ENCODE data around the gene DUSP10.

DNA sequence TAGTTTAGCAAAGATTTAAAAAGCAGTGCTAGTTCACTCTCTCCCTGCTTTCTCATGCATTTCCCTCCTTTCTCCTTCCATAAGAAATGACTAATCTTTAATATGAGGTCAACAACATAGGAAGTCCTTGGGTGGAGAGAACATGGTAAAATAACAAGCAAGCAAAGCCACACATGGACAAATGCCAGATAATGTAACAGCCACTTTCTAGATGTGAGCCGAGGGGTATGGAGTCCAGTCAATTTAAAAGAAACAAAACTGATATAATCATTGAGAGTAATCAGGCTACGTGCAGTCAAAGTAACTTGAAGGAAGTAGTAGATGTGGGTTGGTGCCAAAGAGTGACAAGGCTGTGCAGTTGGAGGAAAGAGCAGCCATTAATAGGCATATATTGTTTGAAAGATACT is 69.6 kb downstream of the DUSP10 start:
- no peak for TF ChIP-seq CTCF (IDR thresholded peaks at IDR 0.05; ENCODE audit: insufficient read depth, low read length, poor library complexity, severe bottlenecking)
- TF ChIP-seq EZH2phosphoT487 (conservative IDR thresholded peaks at IDR 0.05; ENCODE audit: low read length) = no peak
